HepG2 (cell line): ENCODE data around the gene SGCD.

Experiments used
- BCLAF1 ChIP-seq: fragments of 450-650 bp; IDR thresholded peaks from 2 replicates; pipeline ENCODE4 v1.6.1; 2017; ENCODE audit warnings: mild to moderate bottlenecking
- MAFK ChIP-seq, 2 experiments: IDR thresholded peaks in 1 of 2; conservative IDR thresholded peaks in 1 of 2; 2 replicates each; pipeline ENCODE4 v1.6.1; 2011; ENCODE audit warnings: improper control_type of control experiment in 2 of 2, low read length in 2 of 2
- MTA3 ChIP-seq: sonication (generic); formaldehyde crosslinking; IDR thresholded peaks from 2 replicates; pipeline ENCODE4 v1.4.0; 2020; ENCODE audit warnings: missing genetic modification reagents
- MYC ChIP-seq: sonication (generic); formaldehyde crosslinking; IDR thresholded peaks from 2 replicates; pipeline ENCODE4 v1.9.0; 2021; ENCODE audit warnings: missing genetic modification reagents, borderline replicate concordance
- RELA ChIP-seq: sonication (generic); formaldehyde crosslinking; IDR thresholded peaks from 2 replicates; pipeline ENCODE4 v1.4.0; 2020; ENCODE audit warnings: missing genetic modification reagents
- TAF1 ChIP-seq: sonication (generic); formaldehyde crosslinking; IDR thresholded peaks from 2 replicates; pipeline ENCODE4 v1.4.0; 2020; ENCODE audit warnings: missing genetic modification reagents
- ZNF383 ChIP-seq: sonication (generic); formaldehyde crosslinking; IDR thresholded peaks from 2 replicates; pipeline ENCODE4 v1.4.0; 2020; ENCODE audit warnings: missing genetic modification reagents, mild to moderate bottlenecking, borderline replicate concordance
- ZSCAN20 ChIP-seq: sonication (generic); formaldehyde crosslinking; IDR thresholded peaks from 2 replicates; pipeline ENCODE4 v1.4.0; 2020; ENCODE audit warnings: missing genetic modification reagents, mild to moderate bottlenecking, borderline replicate concordance
- TF ChIP-seq, protein P1 (sequence below): sonication (generic); formaldehyde crosslinking; IDR thresholded peaks from 2 replicates; pipeline ENCODE4 v1.5.0; 2020; ENCODE audit warnings: mild to moderate bottlenecking, missing genetic modification reagents, moderate library complexity
- TF ChIP-seq, protein P2 (sequence below): sonication (generic); formaldehyde crosslinking; conservative IDR thresholded peaks from 2 replicates; pipeline ENCODE4 v1.8.0; 2022; ENCODE audit warnings: low read depth, missing genetic modification reagents

- TF ChIP-seq MAFK (conservative IDR thresholded peaks at IDR 0.05 in 1 of 2, IDR thresholded peaks at IDR 0.05 in 1 of 2; ENCODE audit: low read length in 2 of 2): no peak
- TF ChIP-seq RELA (CRISPR knock-in tag): no peak
- TF ChIP-seq, protein P1, sequence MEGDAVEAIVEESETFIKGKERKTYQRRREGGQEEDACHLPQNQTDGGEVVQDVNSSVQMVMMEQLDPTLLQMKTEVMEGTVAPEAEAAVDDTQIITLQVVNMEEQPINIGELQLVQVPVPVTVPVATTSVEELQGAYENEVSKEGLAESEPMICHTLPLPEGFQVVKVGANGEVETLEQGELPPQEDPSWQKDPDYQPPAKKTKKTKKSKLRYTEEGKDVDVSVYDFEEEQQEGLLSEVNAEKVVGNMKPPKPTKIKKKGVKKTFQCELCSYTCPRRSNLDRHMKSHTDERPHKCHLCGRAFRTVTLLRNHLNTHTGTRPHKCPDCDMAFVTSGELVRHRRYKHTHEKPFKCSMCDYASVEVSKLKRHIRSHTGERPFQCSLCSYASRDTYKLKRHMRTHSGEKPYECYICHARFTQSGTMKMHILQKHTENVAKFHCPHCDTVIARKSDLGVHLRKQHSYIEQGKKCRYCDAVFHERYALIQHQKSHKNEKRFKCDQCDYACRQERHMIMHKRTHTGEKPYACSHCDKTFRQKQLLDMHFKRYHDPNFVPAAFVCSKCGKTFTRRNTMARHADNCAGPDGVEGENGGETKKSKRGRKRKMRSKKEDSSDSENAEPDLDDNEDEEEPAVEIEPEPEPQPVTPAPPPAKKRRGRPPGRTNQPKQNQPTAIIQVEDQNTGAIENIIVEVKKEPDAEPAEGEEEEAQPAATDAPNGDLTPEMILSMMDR: no peak
- no peak for TF ChIP-seq ZSCAN20 (CRISPR knock-in tag)
- no peak for TF ChIP-seq ZNF383
- no peak for TF ChIP-seq MYC
- no peak for TF ChIP-seq MTA3 (CRISPR knock-in tag)
- no peak for TF ChIP-seq TAF1
- TF ChIP-seq BCLAF1: no peak
- TF ChIP-seq, protein P2, sequence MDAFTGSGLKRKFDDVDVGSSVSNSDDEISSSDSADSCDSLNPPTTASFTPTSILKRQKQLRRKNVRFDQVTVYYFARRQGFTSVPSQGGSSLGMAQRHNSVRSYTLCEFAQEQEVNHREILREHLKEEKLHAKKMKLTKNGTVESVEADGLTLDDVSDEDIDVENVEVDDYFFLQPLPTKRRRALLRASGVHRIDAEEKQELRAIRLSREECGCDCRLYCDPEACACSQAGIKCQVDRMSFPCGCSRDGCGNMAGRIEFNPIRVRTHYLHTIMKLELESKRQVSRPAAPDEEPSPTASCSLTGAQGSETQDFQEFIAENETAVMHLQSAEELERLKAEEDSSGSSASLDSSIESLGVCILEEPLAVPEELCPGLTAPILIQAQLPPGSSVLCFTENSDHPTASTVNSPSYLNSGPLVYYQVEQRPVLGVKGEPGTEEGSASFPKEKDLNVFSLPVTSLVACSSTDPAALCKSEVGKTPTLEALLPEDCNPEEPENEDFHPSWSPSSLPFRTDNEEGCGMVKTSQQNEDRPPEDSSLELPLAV (CRISPR knock-in tag): no peak
Measured at GRCh38 chr5:156526081-156526925, 199.3 kb downstream of the SGCD start.
